ENCODE results near the gene PRPH. TPM values are rescaled to one million over a fixed set of nuclear protein-coding genes. Genes with fewer than 3 reads are reported as not detected.
A peak's percentile ranks its signal among the peaks of the same experiment; 100 is the strongest.
"Not testable (repeated sequence)": the region's sequence is repeated elsewhere in the genome, so short reads cannot be mapped to it uniquely, and the experiment has no call there.

PRPH gene
- total and polyA plus RNA-seq, 9 of the 15 experiments (the other 6 are each of a cell fraction or from before 2014, with no cell fraction given), result 0.27 to 1.9 (median 1.3) TPM; not detected in 1

DNA sequence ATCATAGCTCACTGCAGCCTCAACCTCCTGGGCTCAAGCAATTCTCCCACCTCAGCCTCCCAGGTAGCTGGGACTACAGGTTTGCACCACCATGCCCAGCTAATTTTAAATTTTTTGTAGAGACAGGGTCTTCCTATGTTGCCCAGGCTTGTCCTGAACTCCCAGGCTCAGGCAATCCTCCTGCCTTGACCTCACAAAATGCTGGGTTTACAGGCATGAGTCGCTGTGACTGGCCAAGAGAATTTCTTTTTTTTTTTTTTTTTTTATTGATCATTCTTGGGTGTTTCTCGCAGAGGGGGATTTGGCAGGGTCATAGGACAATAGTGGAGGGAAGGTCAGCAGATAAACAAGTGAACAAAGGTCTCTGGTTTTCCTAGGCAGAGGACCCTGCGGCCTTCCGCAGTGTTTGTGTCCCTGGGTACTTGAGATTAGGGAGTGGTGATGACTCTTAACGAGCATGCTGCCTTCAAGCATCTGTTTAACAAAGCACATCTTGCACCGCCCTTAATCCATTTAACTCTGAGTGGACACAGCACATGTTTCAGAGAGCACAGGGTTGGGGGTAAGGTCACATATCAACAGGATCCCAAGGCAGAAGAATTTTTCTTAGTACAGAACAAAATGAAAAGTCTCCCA, 12.1 kb upstream of the PRPH start:
- H3K27ac ChIP-seq (ENCODE audit: extremely low read depth, low read depth, low read length); FAIRE-seq; CTCF ChIA-PET (ENCODE audit: low intra/inter-chr PET ratio); in situ Hi-C loops (cut with MboI); H3K4me3 ChIP-seq; H3K9me1 ChIP-seq (ENCODE audit: control insufficient read depth, insufficient read depth, low read length); H3K27me3 ChIP-seq (ENCODE audit: control insufficient read depth in 2 of 2, insufficient read depth in 2 of 2, low read length in 2 of 2); H3K9me3 ChIP-seq (replicated peaks; ENCODE audit: control insufficient read depth, insufficient read depth, low read depth, low read length); BruUV-seq (replicated peaks); H3K79me2 ChIP-seq (ENCODE audit: control insufficient read depth, insufficient read depth, low read length); DNase-seq (ENCODE audit: extremely low read depth in 1 of 4, low spot score in 3 of 4); H3K36me3 ChIP-seq (ENCODE audit: control insufficient read depth, insufficient read depth, low read length); H4K20me1 ChIP-seq (replicated peaks; ENCODE audit: control insufficient read depth, insufficient read depth, low read length); intact Hi-C loops (cut with micrococcal nuclease); H3K4me2 ChIP-seq (ENCODE audit: insufficient read depth, low read length): not testable (repeated sequence)
- H3K9ac ChIP-seq (ENCODE audit: insufficient read depth in 1 of 2, low read depth in 2 of 2, low read length in 2 of 2), result peak overlapping the region in 1 of 2 experiments; percentile 2; a peak in 1 of 4 replicates
- peaks cover 7 to 13% of the 10 kb centered on the region in 2 experiments for H3K4me1 ChIP-seq (replicated peaks in 1 of 2; ENCODE audit: control insufficient read depth in 2 of 2, insufficient read depth in 2 of 2, low read length in 2 of 2)
- ATAC-seq, result peak; percentile 52
- POLR2A ChIA-PET, result interaction anchor here (0.9 to 4.7 kb wide), 6 partner anchors 8 to 17 kb away, joined by 3 to 34 read pairs (median 6); partner anchors contain the start of gene TUBA1C
- H2AFZ ChIP-seq (ENCODE audit: low read depth, low read length), result peak overlapping the region; percentile 63
- TF ChIP-seq SMARCA4 (IDR thresholded peaks at IDR 0.05), result 0 out of 2 replicates have a peak, but pooled peaks have one; percentile 31
- peak; percentile 11; the same call in 1 of the 2 replicates for TF ChIP-seq TAL1 (IDR thresholded peaks at IDR 0.05)
- TF ChIP-seq, protein P1, sequence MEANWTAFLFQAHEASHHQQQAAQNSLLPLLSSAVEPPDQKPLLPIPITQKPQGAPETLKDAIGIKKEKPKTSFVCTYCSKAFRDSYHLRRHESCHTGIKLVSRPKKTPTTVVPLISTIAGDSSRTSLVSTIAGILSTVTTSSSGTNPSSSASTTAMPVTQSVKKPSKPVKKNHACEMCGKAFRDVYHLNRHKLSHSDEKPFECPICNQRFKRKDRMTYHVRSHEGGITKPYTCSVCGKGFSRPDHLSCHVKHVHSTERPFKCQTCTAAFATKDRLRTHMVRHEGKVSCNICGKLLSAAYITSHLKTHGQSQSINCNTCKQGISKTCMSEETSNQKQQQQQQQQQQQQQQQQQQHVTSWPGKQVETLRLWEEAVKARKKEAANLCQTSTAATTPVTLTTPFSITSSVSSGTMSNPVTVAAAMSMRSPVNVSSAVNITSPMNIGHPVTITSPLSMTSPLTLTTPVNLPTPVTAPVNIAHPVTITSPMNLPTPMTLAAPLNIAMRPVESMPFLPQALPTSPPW (CRISPR knock-in tag; IDR thresholded peaks at IDR 0.05), result 0 out of 2 replicates have a peak, but pooled peaks have one; percentile 17
- TF ChIP-seq, protein P2, sequence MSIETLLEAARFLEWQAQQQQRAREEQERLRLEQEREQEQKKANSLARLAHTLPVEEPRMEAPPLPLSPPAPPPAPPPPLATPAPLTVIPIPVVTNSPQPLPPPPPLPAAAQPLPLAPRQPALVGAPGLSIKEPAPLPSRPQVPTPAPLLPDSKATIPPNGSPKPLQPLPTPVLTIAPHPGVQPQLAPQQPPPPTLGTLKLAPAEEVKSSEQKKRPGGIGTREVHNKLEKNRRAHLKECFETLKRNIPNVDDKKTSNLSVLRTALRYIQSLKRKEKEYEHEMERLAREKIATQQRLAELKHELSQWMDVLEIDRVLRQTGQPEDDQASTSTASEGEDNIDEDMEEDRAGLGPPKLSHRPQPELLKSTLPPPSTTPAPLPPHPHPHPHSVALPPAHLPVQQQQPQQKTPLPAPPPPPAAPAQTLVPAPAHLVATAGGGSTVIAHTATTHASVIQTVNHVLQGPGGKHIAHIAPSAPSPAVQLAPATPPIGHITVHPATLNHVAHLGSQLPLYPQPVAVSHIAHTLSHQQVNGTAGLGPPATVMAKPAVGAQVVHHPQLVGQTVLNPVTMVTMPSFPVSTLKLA (conservative IDR thresholded peaks at IDR 0.05), result peak; percentile 35 to 57; a peak in 3 of 4 replicates
- TF ChIP-seq, protein P3, sequence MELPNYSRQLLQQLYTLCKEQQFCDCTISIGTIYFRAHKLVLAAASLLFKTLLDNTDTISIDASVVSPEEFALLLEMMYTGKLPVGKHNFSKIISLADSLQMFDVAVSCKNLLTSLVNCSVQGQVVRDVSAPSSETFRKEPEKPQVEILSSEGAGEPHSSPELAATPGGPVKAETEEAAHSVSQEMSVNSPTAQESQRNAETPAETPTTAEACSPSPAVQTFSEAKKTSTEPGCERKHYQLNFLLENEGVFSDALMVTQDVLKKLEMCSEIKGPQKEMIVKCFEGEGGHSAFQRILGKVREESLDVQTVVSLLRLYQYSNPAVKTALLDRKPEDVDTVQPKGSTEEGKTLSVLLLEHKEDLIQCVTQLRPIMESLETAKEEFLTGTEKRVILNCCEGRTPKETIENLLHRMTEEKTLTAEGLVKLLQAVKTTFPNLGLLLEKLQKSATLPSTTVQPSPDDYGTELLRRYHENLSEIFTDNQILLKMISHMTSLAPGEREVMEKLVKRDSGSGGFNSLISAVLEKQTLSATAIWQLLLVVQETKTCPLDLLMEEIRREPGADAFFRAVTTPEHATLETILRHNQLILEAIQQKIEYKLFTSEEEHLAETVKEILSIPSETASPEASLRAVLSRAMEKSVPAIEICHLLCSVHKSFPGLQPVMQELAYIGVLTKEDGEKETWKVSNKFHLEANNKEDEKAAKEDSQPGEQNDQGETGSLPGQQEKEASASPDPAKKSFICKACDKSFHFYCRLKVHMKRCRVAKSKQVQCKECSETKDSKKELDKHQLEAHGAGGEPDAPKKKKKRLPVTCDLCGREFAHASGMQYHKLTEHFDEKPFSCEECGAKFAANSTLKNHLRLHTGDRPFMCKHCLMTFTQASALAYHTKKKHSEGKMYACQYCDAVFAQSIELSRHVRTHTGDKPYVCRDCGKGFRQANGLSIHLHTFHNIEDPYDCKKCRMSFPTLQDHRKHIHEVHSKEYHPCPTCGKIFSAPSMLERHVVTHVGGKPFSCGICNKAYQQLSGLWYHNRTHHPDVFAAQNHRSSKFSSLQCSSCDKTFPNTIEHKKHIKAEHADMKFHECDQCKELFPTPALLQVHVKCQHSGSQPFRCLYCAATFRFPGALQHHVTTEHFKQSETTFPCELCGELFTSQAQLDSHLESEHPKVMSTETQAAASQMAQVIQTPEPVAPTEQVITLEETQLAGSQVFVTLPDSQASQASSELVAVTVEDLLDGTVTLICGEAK (IDR thresholded peaks at IDR 0.05), result peak; percentile 35; the same call in 1 of the 2 replicates
- TF ChIP-seq, protein P3 (CRISPR knock-in tag; IDR thresholded peaks at IDR 0.05), result not testable (repeated sequence)
- peak; percentile 70; the same call in 1 of the 2 replicates for TF ChIP-seq DPF2 (IDR thresholded peaks at IDR 0.05)
- TF ChIP-seq ARID1B (IDR thresholded peaks at IDR 0.05), result peak; percentile 17; the same call in 1 of the 2 replicates
- TF ChIP-seq CBFA2T2 (conservative IDR thresholded peaks at IDR 0.05), result peak; percentile 40
- TF ChIP-seq CBFA2T3 (IDR thresholded peaks at IDR 0.05), result peak; percentile 65
- WGBS (ENCODE audit: insufficient coverage, low coverage, missing lambda C conversion rate), result no CpG with 5 or more reads among the region's 6 CpGs

All from K562 (cell line).